Caco-2 (cell line): ENCODE results near the gene TRMT10B. TPM values are rescaled to one million over a fixed set of nuclear protein-coding genes. Genes with fewer than 3 reads are reported as not detected.

Experiments
- BruUV-seq: library from RNA; stranded (reverse); fragments of 400-500 nt; replicated peaks from 2 replicates; lab custom pipeline; 2021; lab: Mats Ljungman, UMichigan
- CTCF ChIA-PET: fragments of 300-600 bp; sonication (Branson Sonifier 250); formaldehyde crosslinking; loops from one replicate; lab custom pipeline; 2022; ENCODE audit warnings: antibody characterized with exemption; lab: Charles Lee
- POLR2A ChIA-PET: fragments of 300-600 bp; sonication (Branson Sonifier 250); formaldehyde crosslinking; loops from one replicate; lab custom pipeline; 2022; ENCODE audit warnings: antibody characterized with exemption; lab: Charles Lee
- DNase-seq, 2 experiments: peaks; one replicate each; pipeline versions ENCODE4 v3.0.0 to v3.0.0-alpha.2; 2020 to 2022
- H3K27me3 ChIP-seq: replicated peaks from 2 replicates; pipeline ENCODE4 v1.6.0; 2011; ENCODE audit warnings: low read length; ENCODE audit not compliant: control insufficient read depth, insufficient read depth
- H3K36me3 ChIP-seq: 2 replicates; pipeline ENCODE4 v1.5.1; 2011; ENCODE audit warnings: low read length; ENCODE audit not compliant: control insufficient read depth, insufficient read depth
- H3K4me1 ChIP-seq: fragments of 250-450 bp; sonication (Bioruptor Pico); 2 replicates; pipeline ENCODE4 v1.5.1; 2020; ENCODE audit warnings: mild to moderate bottlenecking
- H3K4me3 ChIP-seq: 2 replicates; pipeline ENCODE4 v1.5.1; 2011; ENCODE audit warnings: low read depth, mild to moderate bottlenecking, control low read depth, low read length
- H3K9me3 ChIP-seq: fragments of 250-450 bp; sonication (Bioruptor Pico); 2 replicates; pipeline ENCODE4 v1.5.1; 2020; ENCODE audit warnings: mild to moderate bottlenecking, moderate library complexity
- H3K27ac Mint-ChIP-seq: one replicate; pipeline ENCODE4 v1.8.0; 2022; ENCODE audit warnings: mixed read lengths; ENCODE audit not compliant: unreplicated experiment
- H3K27me3 Mint-ChIP-seq: one replicate; pipeline ENCODE4 v1.8.0; 2022; ENCODE audit warnings: mixed read lengths; ENCODE audit not compliant: insufficient read depth, unreplicated experiment
- H3K36me3 Mint-ChIP-seq: one replicate; pipeline ENCODE4 v1.8.0; 2022; ENCODE audit warnings: mild to moderate bottlenecking, mixed read lengths; ENCODE audit not compliant: insufficient read depth, unreplicated experiment
- H3K4me1 Mint-ChIP-seq: one replicate; pipeline ENCODE4 v1.8.0; 2022; ENCODE audit warnings: low read depth, mixed read lengths; ENCODE audit not compliant: unreplicated experiment
- H3K4me3 Mint-ChIP-seq: one replicate; pipeline ENCODE4 v1.8.0; 2022; ENCODE audit warnings: mild to moderate bottlenecking, moderate library complexity, mixed read lengths; ENCODE audit not compliant: unreplicated experiment
- H3K9me3 Mint-ChIP-seq: one replicate; pipeline ENCODE4 v1.8.0; 2022; ENCODE audit warnings: mixed read lengths; ENCODE audit not compliant: unreplicated experiment
- intact Hi-C: fragments of 100-400 bp; cut with micrococcal nuclease; formaldehyde crosslinking; loops from one replicate; pipeline ENCODE4 v1.10.0; 2022; ENCODE audit not compliant: unreplicated experiment
- total RNA-seq: library from RNA; stranded (reverse); gene quantifications from 2 replicates; pipeline ENCODE4 v1.2.3, GENCODE V29; 2022
- TF ChIP-seq, protein P1 (sequence below), 2 experiments: fragments of 200-600 bp in 1 of 2; IDR thresholded peaks; 1 replicate in 1 of 2; 2 replicates in 1 of 2; pipeline versions ENCODE4 v1.5.1 to v1.8.0; 2011 to 2022; ENCODE audit warnings: antibody characterized with exemption in 1 of 2, control low read depth in 1 of 2, inconsistent platforms in 1 of 2, low read depth in 1 of 2, low read length in 1 of 2, mild to moderate bottlenecking in 1 of 2, moderate library complexity in 1 of 2; ENCODE audit not compliant: insufficient read depth in 1 of 2, severe bottlenecking in 1 of 2, unreplicated experiment in 1 of 2

TRMT10B gene
- total RNA-seq, 1 experiment from 2014 or later, result 7.8 TPM

DNA sequence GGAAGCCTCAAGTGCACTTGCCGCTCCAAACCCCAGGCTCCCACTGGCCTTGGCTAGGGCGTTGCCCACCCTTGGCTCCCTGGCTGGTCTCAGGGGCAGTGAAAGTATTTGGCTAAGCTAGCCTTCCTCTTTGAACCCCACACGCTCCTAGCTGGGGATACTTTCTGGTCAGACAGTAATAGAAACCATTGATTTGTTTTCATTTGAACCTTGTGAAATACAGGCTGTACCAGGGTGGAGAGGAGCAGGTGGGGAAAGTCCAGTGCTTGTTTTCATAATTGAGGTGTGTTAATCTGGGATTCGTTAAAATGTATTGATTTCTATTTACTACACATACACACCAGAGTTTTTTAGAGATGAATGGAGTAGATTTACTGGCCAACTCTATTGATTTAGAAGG lies 45.9 kb upstream of the TRMT10B start:
- Mint-ChIP-seq H3K27ac (no peak overlapping the region), H3K27me3 (peaks cover 11% of the 10 kb centered on the region), H3K4me1 (no peaks in the 10 kb centered on the region), H3K4me3 (no peak overlapping the region), H3K9me3 (no peaks in the 10 kb centered on the region), H3K36me3 (no peaks in the 10 kb centered on the region)
- no peak for DNase-seq
- no TSS peak for BruUV-seq
- H3K4me1 ChIP-seq, result no peaks in the 10 kb centered on the region
- no peak overlapping the region for H3K4me3 ChIP-seq
- no peaks in the 10 kb centered on the region for H3K36me3 ChIP-seq
- H3K9me3 ChIP-seq, result no peaks in the 10 kb centered on the region
- no peaks in the 10 kb centered on the region for H3K27me3 ChIP-seq
- ChIA-PET CTCF (no interaction called here), POLR2A (no interaction called here)
- TF ChIP-seq, protein P1, sequence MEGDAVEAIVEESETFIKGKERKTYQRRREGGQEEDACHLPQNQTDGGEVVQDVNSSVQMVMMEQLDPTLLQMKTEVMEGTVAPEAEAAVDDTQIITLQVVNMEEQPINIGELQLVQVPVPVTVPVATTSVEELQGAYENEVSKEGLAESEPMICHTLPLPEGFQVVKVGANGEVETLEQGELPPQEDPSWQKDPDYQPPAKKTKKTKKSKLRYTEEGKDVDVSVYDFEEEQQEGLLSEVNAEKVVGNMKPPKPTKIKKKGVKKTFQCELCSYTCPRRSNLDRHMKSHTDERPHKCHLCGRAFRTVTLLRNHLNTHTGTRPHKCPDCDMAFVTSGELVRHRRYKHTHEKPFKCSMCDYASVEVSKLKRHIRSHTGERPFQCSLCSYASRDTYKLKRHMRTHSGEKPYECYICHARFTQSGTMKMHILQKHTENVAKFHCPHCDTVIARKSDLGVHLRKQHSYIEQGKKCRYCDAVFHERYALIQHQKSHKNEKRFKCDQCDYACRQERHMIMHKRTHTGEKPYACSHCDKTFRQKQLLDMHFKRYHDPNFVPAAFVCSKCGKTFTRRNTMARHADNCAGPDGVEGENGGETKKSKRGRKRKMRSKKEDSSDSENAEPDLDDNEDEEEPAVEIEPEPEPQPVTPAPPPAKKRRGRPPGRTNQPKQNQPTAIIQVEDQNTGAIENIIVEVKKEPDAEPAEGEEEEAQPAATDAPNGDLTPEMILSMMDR (IDR thresholded peaks at IDR 0.05; ENCODE audit: insufficient read depth in 1 of 2, low read depth in 1 of 2, low read length in 1 of 2, severe bottlenecking in 1 of 2, unreplicated experiment in 1 of 2), result no peak
- intact Hi-C loops, result loop anchor here (10.0 kb wide), 1 partner anchor 223 kb away; the partner anchor contains the start of gene POLR1E

DNA sequence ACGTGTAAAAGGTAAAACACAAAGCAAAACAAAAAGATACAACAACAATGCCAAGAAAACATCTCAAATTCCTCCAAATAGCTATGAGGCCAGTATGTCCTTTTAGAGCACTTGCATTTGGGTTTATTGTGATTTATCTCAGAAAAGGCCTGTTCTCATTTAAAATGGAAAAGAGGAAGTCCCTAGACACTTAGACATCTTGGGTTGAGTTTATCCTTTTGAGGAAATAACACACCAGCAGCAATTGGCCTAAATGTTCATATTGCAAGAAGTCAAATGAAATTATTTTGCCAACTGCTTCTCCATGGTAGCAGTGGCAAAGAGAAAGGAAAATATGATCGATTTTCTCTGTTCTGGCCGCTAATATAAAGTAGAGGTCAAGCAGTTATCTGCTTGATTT lies 43.6 kb upstream of the TRMT10B start:
- no peaks in the 10 kb centered on the region for H3K9me3 ChIP-seq
- H3K27me3 ChIP-seq, result no peaks in the 10 kb centered on the region
- DNase-seq, result no peak
- ChIA-PET POLR2A (no interaction called here), CTCF (no interaction called here)
- Mint-ChIP-seq H3K27ac (no peak overlapping the region), H3K4me3 (no peak overlapping the region), H3K36me3 (no peaks in the 10 kb centered on the region), H3K27me3 (peaks cover 14% of the 10 kb centered on the region), H3K4me1 (no peaks in the 10 kb centered on the region), H3K9me3 (no peaks in the 10 kb centered on the region)
- no peaks in the 10 kb centered on the region for H3K4me1 ChIP-seq
- no TSS peak for BruUV-seq
- no peak overlapping the region for H3K4me3 ChIP-seq
- TF ChIP-seq, protein P1 (IDR thresholded peaks at IDR 0.05; ENCODE audit: insufficient read depth in 1 of 2, low read depth in 1 of 2, low read length in 1 of 2, severe bottlenecking in 1 of 2, unreplicated experiment in 1 of 2), result no peak
- H3K36me3 ChIP-seq, result no peaks in the 10 kb centered on the region
- intact Hi-C loops, result no loop called here

DNA sequence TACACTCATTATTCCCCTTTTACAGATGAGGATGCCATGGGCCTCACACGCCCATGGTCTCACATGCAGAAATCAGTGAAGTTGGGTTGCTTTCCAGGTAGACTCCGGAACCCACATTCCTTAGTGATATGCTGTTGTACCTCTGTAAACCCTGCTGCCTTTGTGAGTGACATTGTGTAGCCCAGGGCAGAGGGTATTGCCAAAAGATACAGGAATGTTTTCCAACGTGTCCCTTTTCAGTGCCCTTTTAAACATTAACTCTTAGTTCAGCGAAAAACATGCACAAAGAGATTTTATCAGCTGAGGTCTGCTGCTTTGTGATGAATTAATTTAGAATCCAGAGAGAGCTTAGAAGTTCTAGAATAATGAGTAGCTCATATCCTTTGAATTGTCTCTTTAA lies 38.3 kb upstream of the TRMT10B start:
- TF ChIP-seq, protein P1 (IDR thresholded peaks at IDR 0.05; ENCODE audit: insufficient read depth in 1 of 2, low read depth in 1 of 2, low read length in 1 of 2, severe bottlenecking in 1 of 2, unreplicated experiment in 1 of 2), result no peak
- H3K36me3 Mint-ChIP-seq, result no peaks in the 10 kb centered on the region
- Histone ChIP-seq H3K4me3 (no peak overlapping the region), H3K27me3 (no peaks in the 10 kb centered on the region), H3K4me1 (no peaks in the 10 kb centered on the region), H3K9me3 (no peaks in the 10 kb centered on the region), H3K36me3 (no peaks in the 10 kb centered on the region)
- H3K27me3 Mint-ChIP-seq, result peaks cover 13% of the 10 kb centered on the region
- no peak overlapping the region for H3K27ac Mint-ChIP-seq
- intact Hi-C loops, result no loop called here
- ChIA-PET POLR2A (no interaction called here), CTCF (no interaction called here)
- H3K4me3 Mint-ChIP-seq, result no peak overlapping the region
- no TSS peak for BruUV-seq
- no peak for DNase-seq
- H3K9me3 Mint-ChIP-seq, result no peaks in the 10 kb centered on the region
- peaks cover 6% of the 10 kb centered on the region for H3K4me1 Mint-ChIP-seq
